Measurements from ENCODE around the gene GRID2. TPM values are rescaled to one million over a fixed set of nuclear protein-coding genes. Genes with fewer than 3 reads are reported as not detected.

The GRID2 gene
- total RNA-seq, 1 experiment from 2014 or later = 2.2 TPM

- Histone ChIP-seq H3K27me3 (ENCODE audit: low read length) (no peaks in the 10 kb centered on the region), H3K9me2 (replicated peaks; ENCODE audit: low read length) (no peaks in the 10 kb centered on the region), H3K4me3 (ENCODE audit: low read length) (no peak overlapping the region), H3K79me2 (ENCODE audit: low read length) (no peaks in the 10 kb centered on the region), H3K27ac (ENCODE audit: low read length) (no peak overlapping the region), H3K4me1 (ENCODE audit: insufficient read depth, low read length) (no peaks in the 10 kb centered on the region), H3K4me2 (ENCODE audit: low read length) (no peak overlapping the region), H2AFZ (ENCODE audit: low read length) (no peak overlapping the region), H3K9me3 (ENCODE audit: low read length) (no peaks in the 10 kb centered on the region), H3F3A (ENCODE audit: low read length, unreplicated experiment) (no peaks in the 10 kb centered on the region), H3K9ac (ENCODE audit: low read length) (no peak overlapping the region), H3K36me3 (ENCODE audit: low read depth, low read length) (no peaks in the 10 kb centered on the region), H4K20me1 (ENCODE audit: low read length) (no peaks in the 10 kb centered on the region)
- intact Hi-C loops (cut with micrococcal nuclease) = no loop called here
- ATAC-seq (no peak), DNase-seq (no peak)
- ChIA-PET POLR2A (ENCODE audit: unreplicated experiment) (no interaction called here), CTCF (no interaction called here)
- no peak for TF ChIP-seq EZH2phosphoT487 (IDR thresholded peaks at IDR 0.05; ENCODE audit: borderline replicate concordance, low read length)
- BruUV-seq (replicated peaks) = no TSS peak
These were observed 58.3 kb downstream of the GRID2 start for GRCh38 chr4:92362028-92362427.

- CTCF ChIA-PET = interaction anchor here (0.6 kb wide), 1 partner anchor 61 kb away, joined by 3 read pairs; no protein-coding TSS in a partner anchor
These were observed 64.9 kb downstream of the GRID2 start for GRCh38 chr4:92368653-92369052.

GRCh38 chr4:92381616-92382015, 77.8 kb downstream of the GRID2 start:
- H4K20me1 ChIP-seq (ENCODE audit: low read length) = no peaks in the 10 kb centered on the region
- peak; percentile 31; the same call in 1 of the 2 replicates for ATAC-seq
- ChIA-PET POLR2A (ENCODE audit: unreplicated experiment) (no interaction called here), CTCF (no interaction called here)
- TF ChIP-seq EZH2phosphoT487 (IDR thresholded peaks at IDR 0.05; ENCODE audit: borderline replicate concordance, low read length) = no peak
- TF ChIP-seq EZH2 (IDR thresholded peaks at IDR 0.05; ENCODE audit: low read length, unreplicated experiment) = no peak
- no peak for TF ChIP-seq CTCF (conservative IDR thresholded peaks at IDR 0.05; ENCODE audit: low read depth, low read length)
- no peaks in the 10 kb centered on the region for H3K79me2 ChIP-seq (ENCODE audit: low read length)
- no peak overlapping the region for H3K27ac ChIP-seq (ENCODE audit: low read length)
- DNase-seq = no peak
- no peaks in the 10 kb centered on the region for H3K9me3 ChIP-seq (ENCODE audit: low read length)
- no peak overlapping the region for H3K4me3 ChIP-seq (ENCODE audit: low read length)
- H3K4me2 ChIP-seq (ENCODE audit: low read length) = no peak overlapping the region
- no peaks in the 10 kb centered on the region for H3K27me3 ChIP-seq (ENCODE audit: low read length)
- H2AFZ ChIP-seq (ENCODE audit: low read length) = no peak overlapping the region
- H3K36me3 ChIP-seq (ENCODE audit: low read depth, low read length) = no peaks in the 10 kb centered on the region
- BruUV-seq (replicated peaks) = no TSS peak
- H3F3A ChIP-seq (ENCODE audit: low read length, unreplicated experiment) = no peaks in the 10 kb centered on the region
- 0 out of 2 replicates have a peak, but pooled peaks cover 6% of the 10 kb centered on the region for H3K4me1 ChIP-seq (ENCODE audit: insufficient read depth, low read length)
- no peak overlapping the region for H3K9ac ChIP-seq (ENCODE audit: low read length)
- intact Hi-C loops (cut with micrococcal nuclease) = loop anchor here (10.0 kb wide), 1 partner anchor 173 kb away; no protein-coding TSS in a partner anchor
- no peaks in the 10 kb centered on the region for H3K9me2 ChIP-seq (replicated peaks; ENCODE audit: low read length)

More at GRCh38 chr4:92368653-92369052, 64.9 kb downstream of the GRID2 start:
- intact Hi-C loops (cut with micrococcal nuclease) = no loop called here
- Histone ChIP-seq H4K20me1 (ENCODE audit: low read length) (no peaks in the 10 kb centered on the region), H3K9ac (ENCODE audit: low read length) (no peak overlapping the region), H2AFZ (ENCODE audit: low read length) (no peak overlapping the region), H3K4me1 (ENCODE audit: insufficient read depth, low read length) (no peaks in the 10 kb centered on the region), H3K4me2 (ENCODE audit: low read length) (no peak overlapping the region), H3K27me3 (ENCODE audit: low read length) (no peaks in the 10 kb centered on the region), H3K36me3 (ENCODE audit: low read depth, low read length) (no peaks in the 10 kb centered on the region), H3K9me3 (ENCODE audit: low read length) (no peaks in the 10 kb centered on the region), H3K9me2 (replicated peaks; ENCODE audit: low read length) (no peaks in the 10 kb centered on the region), H3K79me2 (ENCODE audit: low read length) (no peaks in the 10 kb centered on the region), H3F3A (ENCODE audit: low read length, unreplicated experiment) (no peaks in the 10 kb centered on the region), H3K27ac (ENCODE audit: low read length) (no peak overlapping the region), H3K4me3 (ENCODE audit: low read length) (no peak overlapping the region)
- TF ChIP-seq EZH2phosphoT487 (IDR thresholded peaks at IDR 0.05; ENCODE audit: borderline replicate concordance, low read length) = no peak
- TF ChIP-seq CTCF (conservative IDR thresholded peaks at IDR 0.05; ENCODE audit: low read depth, low read length) = no peak
- no peak for TF ChIP-seq EZH2 (IDR thresholded peaks at IDR 0.05; ENCODE audit: low read length, unreplicated experiment)
- BruUV-seq (replicated peaks) = no TSS peak
- no peak for ATAC-seq
- DNase-seq = no peak
- POLR2A ChIA-PET (ENCODE audit: unreplicated experiment) = interaction anchor here (0.6 kb wide), 1 partner anchor 702 kb away, joined by 9 read pairs; no protein-coding TSS in a partner anchor
